Ishikawa (cell line): ENCODE measurements around the gene DNAH3.

Source experiments
- CEBPB ChIP-seq: IDR thresholded peaks from 2 replicates; pipeline ENCODE4 v1.6.1; 2012
- CREB1 ChIP-seq: IDR thresholded peaks from 2 replicates; pipeline ENCODE4 v1.6.1; 2012; ENCODE audit warnings: low read depth
- EGR1 ChIP-seq: IDR thresholded peaks from 2 replicates; pipeline ENCODE4 v1.6.1; 2012
- EP300 ChIP-seq: IDR thresholded peaks from 2 replicates; pipeline ENCODE4 v1.6.1; 2012; ENCODE audit warnings: borderline replicate concordance
- FOXM1 ChIP-seq: IDR thresholded peaks from 2 replicates; pipeline ENCODE4 v1.6.1; 2012; ENCODE audit warnings: low read depth, borderline replicate concordance
- NFIC ChIP-seq: IDR thresholded peaks from 2 replicates; pipeline ENCODE4 v1.6.1; 2012
- RAD21 ChIP-seq: IDR thresholded peaks from 2 replicates; pipeline ENCODE4 v1.6.1; 2012; ENCODE audit warnings: low read depth
- TAF1 ChIP-seq: IDR thresholded peaks from 2 replicates; pipeline ENCODE4 v1.6.1; 2012; ENCODE audit warnings: low read depth, mild to moderate bottlenecking
- TCF12 ChIP-seq: IDR thresholded peaks from 2 replicates; pipeline ENCODE4 v1.6.1; 2012; ENCODE audit warnings: low read depth
- TEAD4 ChIP-seq: IDR thresholded peaks from 2 replicates; pipeline ENCODE4 v1.6.1; 2012
- YY1 ChIP-seq: IDR thresholded peaks from 2 replicates; pipeline ENCODE4 v1.6.1; 2012; ENCODE audit warnings: low read depth
- ZBTB7A ChIP-seq: IDR thresholded peaks from 2 replicates; pipeline ENCODE4 v1.6.1; 2012; ENCODE audit warnings: low read depth
- TF ChIP-seq, protein P1 (sequence below): IDR thresholded peaks from 2 replicates; pipeline ENCODE4 v1.6.1; 2012
- TF ChIP-seq, protein P2 (sequence below): IDR thresholded peaks from 2 replicates; pipeline ENCODE4 v1.6.1; 2012
- TF ChIP-seq, protein P3 (sequence below): IDR thresholded peaks from 2 replicates; pipeline ENCODE4 v1.6.1; 2012; ENCODE audit warnings: low read depth, mild to moderate bottlenecking

The DNAH3 gene

DNA sequence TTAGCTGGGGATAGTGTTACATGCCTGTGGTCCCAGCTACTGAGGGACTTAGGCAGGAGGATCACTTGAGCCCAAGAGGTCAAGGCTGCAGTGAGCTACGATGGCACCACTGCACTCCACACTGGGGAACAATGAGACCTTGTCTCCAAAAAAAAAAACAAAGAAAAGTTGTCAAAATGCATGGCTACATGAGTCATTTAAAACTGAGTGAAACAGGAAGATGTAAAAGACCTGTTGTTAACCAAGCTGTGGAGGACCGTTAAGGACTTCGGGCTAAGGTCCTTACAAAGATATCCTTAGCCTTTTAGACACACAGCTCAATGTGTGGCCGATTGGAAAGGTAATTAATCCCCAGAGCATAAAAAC, 35.7 kb upstream of the DNAH3 start:
- no peak for TF ChIP-seq FOXM1
- no peak for TF ChIP-seq CEBPB
- TF ChIP-seq, protein P1, sequence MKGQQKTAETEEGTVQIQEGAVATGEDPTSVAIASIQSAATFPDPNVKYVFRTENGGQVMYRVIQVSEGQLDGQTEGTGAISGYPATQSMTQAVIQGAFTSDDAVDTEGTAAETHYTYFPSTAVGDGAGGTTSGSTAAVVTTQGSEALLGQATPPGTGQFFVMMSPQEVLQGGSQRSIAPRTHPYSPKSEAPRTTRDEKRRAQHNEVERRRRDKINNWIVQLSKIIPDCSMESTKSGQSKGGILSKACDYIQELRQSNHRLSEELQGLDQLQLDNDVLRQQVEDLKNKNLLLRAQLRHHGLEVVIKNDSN: no peak
- TF ChIP-seq CREB1: no peak
- no peak for TF ChIP-seq EGR1
- no peak for TF ChIP-seq YY1
- TF ChIP-seq EP300: no peak
- no peak for TF ChIP-seq TCF12
- TF ChIP-seq, protein P2, sequence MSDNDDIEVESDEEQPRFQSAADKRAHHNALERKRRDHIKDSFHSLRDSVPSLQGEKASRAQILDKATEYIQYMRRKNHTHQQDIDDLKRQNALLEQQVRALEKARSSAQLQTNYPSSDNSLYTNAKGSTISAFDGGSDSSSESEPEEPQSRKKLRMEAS: no peak
- no peak for TF ChIP-seq TAF1
- TF ChIP-seq NFIC: no peak

DNA sequence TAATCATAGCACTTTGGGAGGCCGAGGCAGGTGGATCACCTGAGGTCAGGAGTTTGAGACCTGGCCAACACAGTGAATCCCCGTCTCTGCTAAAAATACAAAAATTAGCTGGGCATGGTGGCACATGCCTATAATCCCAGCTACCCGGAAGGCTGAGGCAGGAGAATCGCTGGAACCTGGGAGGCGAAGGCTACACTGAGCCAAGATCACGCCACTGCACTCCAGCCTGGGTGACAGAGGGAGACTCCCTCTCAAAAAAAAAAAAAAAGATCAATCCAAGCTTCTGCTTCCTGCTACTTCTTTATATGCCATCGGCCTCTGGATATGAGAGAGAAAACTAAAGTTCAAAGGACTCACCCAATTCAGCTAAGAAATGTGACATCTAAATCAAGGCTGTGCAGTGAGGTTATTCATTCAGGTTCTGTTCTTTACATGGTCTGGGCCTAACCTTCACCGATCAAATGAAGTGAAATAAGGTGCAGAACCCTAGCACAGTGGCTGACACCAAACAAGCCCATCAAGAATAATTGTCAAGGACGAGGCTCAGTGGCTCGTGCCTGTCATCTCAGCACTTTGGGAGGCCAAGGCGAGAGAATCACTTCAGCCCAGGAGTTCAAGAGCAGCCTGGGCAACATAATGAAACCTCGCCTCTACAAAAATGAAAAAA, 35.1 kb upstream of the DNAH3 start:
- TF ChIP-seq, protein P1: no peak
- TF ChIP-seq ZBTB7A (no peak), EP300 (no peak), NFIC (no peak), CREB1 (no peak), TAF1 (no peak), FOXM1 (no peak), EGR1 (no peak)
- TF ChIP-seq, protein P2: no peak
- TF ChIP-seq, protein P3, sequence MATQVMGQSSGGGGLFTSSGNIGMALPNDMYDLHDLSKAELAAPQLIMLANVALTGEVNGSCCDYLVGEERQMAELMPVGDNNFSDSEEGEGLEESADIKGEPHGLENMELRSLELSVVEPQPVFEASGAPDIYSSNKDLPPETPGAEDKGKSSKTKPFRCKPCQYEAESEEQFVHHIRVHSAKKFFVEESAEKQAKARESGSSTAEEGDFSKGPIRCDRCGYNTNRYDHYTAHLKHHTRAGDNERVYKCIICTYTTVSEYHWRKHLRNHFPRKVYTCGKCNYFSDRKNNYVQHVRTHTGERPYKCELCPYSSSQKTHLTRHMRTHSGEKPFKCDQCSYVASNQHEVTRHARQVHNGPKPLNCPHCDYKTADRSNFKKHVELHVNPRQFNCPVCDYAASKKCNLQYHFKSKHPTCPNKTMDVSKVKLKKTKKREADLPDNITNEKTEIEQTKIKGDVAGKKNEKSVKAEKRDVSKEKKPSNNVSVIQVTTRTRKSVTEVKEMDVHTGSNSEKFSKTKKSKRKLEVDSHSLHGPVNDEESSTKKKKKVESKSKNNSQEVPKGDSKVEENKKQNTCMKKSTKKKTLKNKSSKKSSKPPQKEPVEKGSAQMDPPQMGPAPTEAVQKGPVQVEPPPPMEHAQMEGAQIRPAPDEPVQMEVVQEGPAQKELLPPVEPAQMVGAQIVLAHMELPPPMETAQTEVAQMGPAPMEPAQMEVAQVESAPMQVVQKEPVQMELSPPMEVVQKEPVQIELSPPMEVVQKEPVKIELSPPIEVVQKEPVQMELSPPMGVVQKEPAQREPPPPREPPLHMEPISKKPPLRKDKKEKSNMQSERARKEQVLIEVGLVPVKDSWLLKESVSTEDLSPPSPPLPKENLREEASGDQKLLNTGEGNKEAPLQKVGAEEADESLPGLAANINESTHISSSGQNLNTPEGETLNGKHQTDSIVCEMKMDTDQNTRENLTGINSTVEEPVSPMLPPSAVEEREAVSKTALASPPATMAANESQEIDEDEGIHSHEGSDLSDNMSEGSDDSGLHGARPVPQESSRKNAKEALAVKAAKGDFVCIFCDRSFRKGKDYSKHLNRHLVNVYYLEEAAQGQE: no peak

DNA sequence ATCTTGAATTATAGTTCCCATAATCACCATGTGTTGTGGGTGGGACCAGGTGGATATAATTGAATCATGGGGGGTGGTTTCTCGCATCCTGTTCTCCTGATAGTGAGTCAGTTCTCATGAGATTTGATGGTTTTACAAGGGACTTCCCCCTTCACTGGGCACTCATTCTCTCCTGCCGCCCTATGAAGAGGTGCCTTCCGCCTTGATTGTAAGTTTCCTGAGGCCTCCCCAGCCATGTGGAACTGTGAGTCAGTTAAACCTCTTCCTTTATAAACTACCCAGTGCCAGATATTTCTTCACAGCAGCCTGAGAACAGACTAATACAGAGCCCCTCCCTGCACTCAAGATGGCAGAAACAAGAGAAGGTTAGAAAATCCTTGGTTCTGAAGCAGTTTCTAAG, 34.2 kb upstream of the DNAH3 start:
- TF ChIP-seq CEBPB (no peak), YY1 (no peak), EGR1 (no peak), ZBTB7A (no peak), TCF12 (no peak), CREB1 (no peak), FOXM1 (no peak), TEAD4 (no peak), RAD21 (no peak), NFIC (no peak), TAF1 (no peak)
- TF ChIP-seq, protein P3: no peak
- TF ChIP-seq, protein P2: no peak
- TF ChIP-seq, protein P1: no peak

DNA sequence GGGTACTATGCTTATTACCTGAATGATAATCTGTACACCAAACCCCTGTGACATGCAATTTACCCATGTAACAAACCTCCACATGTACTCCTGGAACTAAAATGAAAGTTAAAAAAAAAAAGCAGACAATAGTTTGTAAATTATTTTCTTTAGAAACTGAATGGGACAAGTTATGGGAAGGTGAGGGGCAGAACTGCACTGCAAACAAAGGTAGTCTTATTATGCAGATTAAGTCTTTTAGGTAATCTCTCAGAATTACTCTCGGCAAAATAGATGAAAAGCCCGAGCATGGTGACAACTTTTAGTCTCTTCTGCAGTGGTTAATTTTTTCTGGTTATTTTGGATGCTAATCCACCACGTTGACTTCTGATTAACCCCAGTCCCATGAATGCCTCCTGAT, 33.3 kb upstream of the DNAH3 start:
- no peak for TF ChIP-seq NFIC
- TF ChIP-seq FOXM1: no peak
- TF ChIP-seq CREB1: no peak
- TF ChIP-seq, protein P2: no peak
- no peak for TF ChIP-seq RAD21
- TF ChIP-seq, protein P3: no peak
- no peak for TF ChIP-seq EGR1
- TF ChIP-seq, protein P1: no peak
- no peak for TF ChIP-seq CEBPB
- TF ChIP-seq EP300: no peak
